GM20000 (cell line): Measurements from ENCODE around the gene BOD1.

Source experiments
- DNase-seq: peaks from one replicate; pipeline ENCODE4 v3.0.0; 2012; ENCODE audit warnings: low spot score
- TF ChIP-seq, protein P1 (sequence below): IDR thresholded peaks from 2 replicates; pipeline ENCODE4 v1.5.1; 2012; ENCODE audit warnings: mild to moderate bottlenecking, control low read depth; ENCODE audit errors: extremely low read depth, missing control alignments

Gene BOD1

GRCh38 chr5:173645890-173646574, 29.6 kb upstream of the BOD1 start:
- DNase-seq = no peak
- TF ChIP-seq, protein P1, sequence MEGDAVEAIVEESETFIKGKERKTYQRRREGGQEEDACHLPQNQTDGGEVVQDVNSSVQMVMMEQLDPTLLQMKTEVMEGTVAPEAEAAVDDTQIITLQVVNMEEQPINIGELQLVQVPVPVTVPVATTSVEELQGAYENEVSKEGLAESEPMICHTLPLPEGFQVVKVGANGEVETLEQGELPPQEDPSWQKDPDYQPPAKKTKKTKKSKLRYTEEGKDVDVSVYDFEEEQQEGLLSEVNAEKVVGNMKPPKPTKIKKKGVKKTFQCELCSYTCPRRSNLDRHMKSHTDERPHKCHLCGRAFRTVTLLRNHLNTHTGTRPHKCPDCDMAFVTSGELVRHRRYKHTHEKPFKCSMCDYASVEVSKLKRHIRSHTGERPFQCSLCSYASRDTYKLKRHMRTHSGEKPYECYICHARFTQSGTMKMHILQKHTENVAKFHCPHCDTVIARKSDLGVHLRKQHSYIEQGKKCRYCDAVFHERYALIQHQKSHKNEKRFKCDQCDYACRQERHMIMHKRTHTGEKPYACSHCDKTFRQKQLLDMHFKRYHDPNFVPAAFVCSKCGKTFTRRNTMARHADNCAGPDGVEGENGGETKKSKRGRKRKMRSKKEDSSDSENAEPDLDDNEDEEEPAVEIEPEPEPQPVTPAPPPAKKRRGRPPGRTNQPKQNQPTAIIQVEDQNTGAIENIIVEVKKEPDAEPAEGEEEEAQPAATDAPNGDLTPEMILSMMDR = no peak

GRCh38 chr5:173645437-173645807, 29.0 kb upstream of the BOD1 start:
- DNase-seq = no peak
- TF ChIP-seq, protein P1 = no peak

DNA sequence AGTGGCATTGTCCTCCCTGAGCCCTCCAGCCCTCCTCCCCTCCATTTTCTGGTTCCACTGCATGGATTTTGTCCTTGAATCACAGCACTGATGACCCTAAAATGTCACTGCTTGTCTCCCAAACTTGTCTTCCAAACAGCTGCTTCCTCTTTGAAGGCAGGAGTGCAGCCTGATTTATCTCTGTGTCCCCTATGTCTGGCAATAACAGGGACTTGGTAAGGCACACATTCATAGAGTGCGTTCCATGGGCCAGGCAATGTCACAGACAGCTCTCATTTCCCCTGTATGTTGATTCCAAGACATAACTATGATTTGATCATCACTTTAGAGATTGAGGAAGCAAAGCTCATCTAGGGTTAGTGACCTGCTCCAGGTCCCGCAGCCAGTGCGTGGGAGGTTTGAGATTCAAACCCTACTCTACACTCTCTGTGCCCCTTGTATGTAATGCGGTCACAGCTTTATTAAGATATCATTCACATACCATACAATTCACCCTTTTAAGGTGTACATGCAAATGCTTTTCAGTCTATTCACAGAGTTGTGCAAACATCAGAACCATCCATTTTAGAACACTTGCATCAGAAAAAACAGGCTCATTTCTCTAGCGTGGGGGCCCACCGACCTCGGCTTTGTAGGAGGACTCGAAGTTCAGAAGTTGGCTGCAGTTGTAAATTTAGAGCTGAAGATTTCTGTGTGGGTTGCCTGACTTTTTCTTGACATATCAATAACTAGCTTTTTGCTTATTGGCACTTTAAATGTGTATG, 28.4 kb upstream of the BOD1 start:
- no peak for DNase-seq
- TF ChIP-seq, protein P1 = no peak

DNA sequence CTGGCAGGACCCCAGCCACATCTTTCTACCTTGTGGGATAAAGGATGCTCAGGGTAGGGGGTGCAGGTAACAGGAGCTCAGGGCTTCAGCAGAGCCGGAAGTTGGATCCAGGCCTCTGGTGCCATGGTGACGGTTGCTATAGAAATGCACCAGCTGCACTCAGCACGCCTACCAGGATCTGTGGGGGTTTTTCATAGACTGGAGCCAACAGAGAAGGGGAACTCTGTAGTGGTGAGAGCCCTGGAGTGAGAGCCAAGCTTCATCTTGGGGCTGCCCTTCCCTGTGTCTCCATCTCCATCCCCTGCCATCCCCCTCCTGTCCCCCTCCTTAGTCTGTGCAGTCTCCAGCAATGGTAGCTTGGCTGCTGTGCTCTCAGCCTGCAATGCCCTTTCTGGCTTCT, 27.5 kb upstream of the BOD1 start:
- peak; percentile 53 for DNase-seq

GRCh38 chr5:173642895-173643481, 26.5 kb upstream of the BOD1 start:
- no peak for DNase-seq
- TF ChIP-seq, protein P1 = no peak

More for the DNA sequence above, 27.5 kb upstream of the BOD1 start:
- TF ChIP-seq, protein P1 = no peak

DNA sequence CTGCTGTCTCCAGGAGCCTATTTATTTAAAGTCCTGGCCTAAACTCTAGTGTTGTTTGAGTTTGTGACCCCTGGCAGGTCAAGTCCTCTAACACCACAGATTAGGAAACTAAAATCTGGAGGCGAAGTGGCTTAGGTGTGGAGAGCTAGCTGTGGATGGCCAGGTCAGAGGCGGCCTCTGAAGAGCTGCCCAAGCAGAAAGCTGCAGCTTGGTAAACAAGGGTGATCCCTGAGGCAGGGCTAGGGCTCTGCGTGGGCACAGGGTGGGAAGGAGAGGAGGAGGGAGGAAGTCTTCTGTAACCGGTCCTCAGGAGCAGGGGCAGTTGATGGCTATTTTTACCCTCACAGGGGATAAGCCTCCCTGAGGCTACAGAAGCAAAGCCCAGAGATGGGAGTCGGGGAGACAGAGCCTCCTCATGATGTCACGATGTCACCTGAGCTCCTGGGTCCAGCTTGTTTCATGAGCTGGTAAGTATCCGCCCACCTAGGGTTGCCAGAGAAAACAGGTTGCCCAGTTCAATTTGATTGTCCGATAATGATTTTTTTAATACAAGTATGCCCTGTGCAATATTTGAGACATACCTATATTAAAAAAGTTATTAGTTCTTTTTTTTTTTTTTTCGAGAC, 25.9 kb upstream of the BOD1 start:
- no peak for DNase-seq
- TF ChIP-seq, protein P1 = no peak

DNA sequence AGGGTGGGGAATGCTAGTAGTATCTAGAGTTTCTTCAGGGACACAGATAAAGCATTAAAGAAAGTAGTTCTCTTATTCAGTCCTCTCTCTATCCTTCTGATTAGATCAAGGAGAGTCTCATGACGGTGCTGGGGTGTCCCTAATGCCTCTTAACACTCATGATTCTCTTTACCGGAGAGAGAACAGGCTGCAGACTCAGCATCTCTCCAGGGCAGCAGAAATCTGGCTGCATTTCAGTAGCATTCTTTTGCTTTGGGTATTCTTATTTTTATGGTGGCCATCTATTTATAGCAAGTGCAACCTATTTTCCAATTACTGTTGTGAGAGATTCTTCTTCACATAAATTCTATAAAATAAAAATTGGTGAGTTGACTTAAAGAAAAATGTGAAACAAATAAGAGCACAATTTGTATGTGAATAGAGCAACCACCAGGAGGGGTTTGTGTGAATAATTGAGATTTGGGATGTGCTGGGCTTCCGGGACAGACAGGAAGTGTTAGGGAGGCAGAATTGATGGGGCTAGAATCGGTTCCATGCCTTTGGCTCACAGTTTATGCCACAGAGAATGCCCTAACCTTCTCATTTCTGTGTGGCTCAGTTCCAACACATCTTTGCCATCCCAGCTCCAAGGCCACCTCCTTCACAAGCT, 23.8 kb upstream of the BOD1 start:
- TF ChIP-seq, protein P1 = no peak
- DNase-seq = no peak
